Fibroblast of pulmonary artery (primary cell): Measurements from ENCODE around the gene PSORS1C2.

ENCODE experiments used
- DNase-seq: peaks from one replicate; pipeline ENCODE4 v3.0.0-alpha.2; 2010; ENCODE audit warnings: low read depth
- H3K4me3 ChIP-seq: replicated peaks from 2 replicates; pipeline ENCODE4 v1.5.1; 2011; ENCODE audit warnings: low read depth, mild to moderate bottlenecking, control low read depth, low read length, moderate library complexity
- CTCF ChIP-seq: IDR thresholded peaks from 2 replicates; pipeline ENCODE4 v1.5.1; 2011; ENCODE audit warnings: mild to moderate bottlenecking, control low read depth, low read length, inconsistent platforms; ENCODE audit errors: missing control alignments

PSORS1C2 gene

GRCh38 chr6:31092769-31093505, 45.9 kb downstream of the PSORS1C2 start:
- no peak overlapping the region for H3K4me3 ChIP-seq
- peak; percentile 43 for DNase-seq
- no peak for TF ChIP-seq CTCF

- H3K4me3 ChIP-seq, result no peak overlapping the region
- TF ChIP-seq CTCF, result no peak
- DNase-seq, result no peak
These were observed 46.6 kb downstream of the PSORS1C2 start for GRCh38 chr6:31092238-31092637.

GRCh38 chr6:31091680-31092079, 47.2 kb downstream of the PSORS1C2 start:
- no peak for DNase-seq
- H3K4me3 ChIP-seq, result no peak overlapping the region
- TF ChIP-seq CTCF, result no peak

- no peak overlapping the region for H3K4me3 ChIP-seq
- TF ChIP-seq CTCF, result no peak
- DNase-seq, result no peak
These were observed 47.9 kb downstream of the PSORS1C2 start for GRCh38 chr6:31090973-31091364.

GRCh38 chr6:31090275-31090972, 48.4 kb downstream of the PSORS1C2 start:
- H3K4me3 ChIP-seq, result no peak overlapping the region
- no peak for DNase-seq
- no peak for TF ChIP-seq CTCF
